ENCODE data around the gene TOP3B.

The TOP3B gene

GRCh38 chr22:21978564-21979386, 3.8 kb downstream of the TOP3B start:
- no peak for DNase-seq (ENCODE audit: low spot score)

- DNase-seq (ENCODE audit: low spot score): no peak
Observed at GRCh38 chr22:21977814-21978213, 4.8 kb downstream of the TOP3B start.

- DNase-seq (ENCODE audit: low spot score): no peak
Observed at GRCh38 chr22:21975854-21976345, 6.7 kb downstream of the TOP3B start.

GRCh38 chr22:21975273-21975672, 7.3 kb downstream of the TOP3B start:
- no peak for DNase-seq (ENCODE audit: low spot score)

- no peak for DNase-seq (ENCODE audit: low spot score)
Observed at GRCh38 chr22:21974058-21974649, 8.4 kb downstream of the TOP3B start.

- no peak for DNase-seq (ENCODE audit: low spot score)
Observed at GRCh38 chr22:21972806-21973205, 9.8 kb downstream of the TOP3B start.

- peak; percentile 76 for DNase-seq (ENCODE audit: low spot score)
Observed at GRCh38 chr22:21972293-21972779, 10.3 kb downstream of the TOP3B start.

- DNase-seq (ENCODE audit: low spot score): no peak
Observed at GRCh38 chr22:21971858-21972275, 10.7 kb downstream of the TOP3B start.

- DNase-seq (ENCODE audit: low spot score): no peak
Observed at GRCh38 chr22:21970800-21971617, 11.6 kb downstream of the TOP3B start.

- no peak for DNase-seq (ENCODE audit: low spot score)
Observed at GRCh38 chr22:21970037-21970799, 12.4 kb downstream of the TOP3B start.

- DNase-seq (ENCODE audit: low spot score): no peak
Observed at GRCh38 chr22:21968452-21969129, 14.0 kb downstream of the TOP3B start.

GRCh38 chr22:21967693-21968271, 14.8 kb downstream of the TOP3B start:
- no peak for DNase-seq (ENCODE audit: low spot score)

- no peak for DNase-seq (ENCODE audit: low spot score)
Observed at GRCh38 chr22:21966643-21967516, 15.7 kb downstream of the TOP3B start.

- DNase-seq (ENCODE audit: low spot score): no peak
Observed at GRCh38 chr22:21965762-21966288, 16.8 kb downstream of the TOP3B start.

GRCh38 chr22:21964918-21965484, 17.6 kb downstream of the TOP3B start:
- DNase-seq (ENCODE audit: low spot score): no peak

- no peak for DNase-seq (ENCODE audit: low spot score)
Observed at GRCh38 chr22:21964234-21964633, 18.4 kb downstream of the TOP3B start.

- no peak for DNase-seq (ENCODE audit: low spot score)
Observed at GRCh38 chr22:21963790-21964211, 18.8 kb downstream of the TOP3B start.

- DNase-seq (ENCODE audit: low spot score): no peak
Observed at GRCh38 chr22:21963286-21963685, 19.3 kb downstream of the TOP3B start.

GRCh38 chr22:21962655-21962949, 20.0 kb downstream of the TOP3B start:
- DNase-seq (ENCODE audit: low spot score): no peak
